Progenitor cell of endocrine pancreas (in vitro differentiated cells): ENCODE measurements around the gene BTNL8. TPM values are rescaled to one million over a fixed set of nuclear protein-coding genes. Genes with fewer than 3 reads are reported as not detected.
A peak's percentile ranks its signal among the peaks of the same experiment; 100 is the strongest.
"Not testable (repeated sequence)": the region's sequence is repeated elsewhere in the genome, so short reads cannot be mapped to it uniquely, and the experiment has no call there.

Experiments
- DNase-seq: peaks from one replicate; pipeline ENCODE4 v3.0.0; 2021; ENCODE audit warnings: low spot score; ENCODE audit not compliant: unreplicated experiment
- H3K27ac Mint-ChIP-seq: 2 replicates; pipeline ENCODE4 v1.8.0; 2021; ENCODE audit warnings: mild to moderate bottlenecking, moderate library complexity, mixed read lengths
- H3K27me3 Mint-ChIP-seq: 2 replicates; pipeline ENCODE4 v1.8.0; 2021; ENCODE audit warnings: mixed read lengths
- H3K36me3 Mint-ChIP-seq: 2 replicates; pipeline ENCODE4 v1.8.0; 2022; ENCODE audit warnings: mixed read lengths; ENCODE audit not compliant: insufficient read depth
- H3K4me1 Mint-ChIP-seq: 2 replicates; pipeline ENCODE4 v1.8.0; 2021; ENCODE audit warnings: low read depth, mixed read lengths
- H3K4me3 Mint-ChIP-seq: 2 replicates; pipeline ENCODE4 v1.8.0; 2021; ENCODE audit warnings: low read depth, mild to moderate bottlenecking, moderate library complexity, mixed read lengths
- H3K9me3 Mint-ChIP-seq: 2 replicates; pipeline ENCODE4 v1.8.0; 2021; ENCODE audit warnings: low read depth, mixed read lengths
- total RNA-seq: library from RNA; stranded (reverse); gene quantifications from 2 replicates; pipeline ENCODE4 v1.2.1, GENCODE V29; 2021
- TF ChIP-seq, protein P1 (sequence below): fragments of 200-600 bp; sonication (generic); IDR thresholded peaks from one replicate; pipeline ENCODE4 v1.5.0; 2021; ENCODE audit warnings: antibody characterized with exemption, mild to moderate bottlenecking; ENCODE audit not compliant: unreplicated experiment

The BTNL8 gene
- total RNA-seq, 1 donor from 2014 or later: not detected

- peaks cover 24% of the 10 kb centered on the region for H3K27me3 Mint-ChIP-seq
- DNase-seq: no peak
- TF ChIP-seq, protein P1, sequence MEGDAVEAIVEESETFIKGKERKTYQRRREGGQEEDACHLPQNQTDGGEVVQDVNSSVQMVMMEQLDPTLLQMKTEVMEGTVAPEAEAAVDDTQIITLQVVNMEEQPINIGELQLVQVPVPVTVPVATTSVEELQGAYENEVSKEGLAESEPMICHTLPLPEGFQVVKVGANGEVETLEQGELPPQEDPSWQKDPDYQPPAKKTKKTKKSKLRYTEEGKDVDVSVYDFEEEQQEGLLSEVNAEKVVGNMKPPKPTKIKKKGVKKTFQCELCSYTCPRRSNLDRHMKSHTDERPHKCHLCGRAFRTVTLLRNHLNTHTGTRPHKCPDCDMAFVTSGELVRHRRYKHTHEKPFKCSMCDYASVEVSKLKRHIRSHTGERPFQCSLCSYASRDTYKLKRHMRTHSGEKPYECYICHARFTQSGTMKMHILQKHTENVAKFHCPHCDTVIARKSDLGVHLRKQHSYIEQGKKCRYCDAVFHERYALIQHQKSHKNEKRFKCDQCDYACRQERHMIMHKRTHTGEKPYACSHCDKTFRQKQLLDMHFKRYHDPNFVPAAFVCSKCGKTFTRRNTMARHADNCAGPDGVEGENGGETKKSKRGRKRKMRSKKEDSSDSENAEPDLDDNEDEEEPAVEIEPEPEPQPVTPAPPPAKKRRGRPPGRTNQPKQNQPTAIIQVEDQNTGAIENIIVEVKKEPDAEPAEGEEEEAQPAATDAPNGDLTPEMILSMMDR: no peak
- H3K27ac Mint-ChIP-seq: no peak overlapping the region
- H3K4me1 Mint-ChIP-seq: peaks cover 2% of the 10 kb centered on the region
- H3K4me3 Mint-ChIP-seq: no peak overlapping the region
- no peaks in the 10 kb centered on the region for H3K9me3 Mint-ChIP-seq
- H3K36me3 Mint-ChIP-seq: no peaks in the 10 kb centered on the region
Measured at GRCh38 chr5:180875860-180876426, 23.0 kb upstream of the BTNL8 start.

DNA sequence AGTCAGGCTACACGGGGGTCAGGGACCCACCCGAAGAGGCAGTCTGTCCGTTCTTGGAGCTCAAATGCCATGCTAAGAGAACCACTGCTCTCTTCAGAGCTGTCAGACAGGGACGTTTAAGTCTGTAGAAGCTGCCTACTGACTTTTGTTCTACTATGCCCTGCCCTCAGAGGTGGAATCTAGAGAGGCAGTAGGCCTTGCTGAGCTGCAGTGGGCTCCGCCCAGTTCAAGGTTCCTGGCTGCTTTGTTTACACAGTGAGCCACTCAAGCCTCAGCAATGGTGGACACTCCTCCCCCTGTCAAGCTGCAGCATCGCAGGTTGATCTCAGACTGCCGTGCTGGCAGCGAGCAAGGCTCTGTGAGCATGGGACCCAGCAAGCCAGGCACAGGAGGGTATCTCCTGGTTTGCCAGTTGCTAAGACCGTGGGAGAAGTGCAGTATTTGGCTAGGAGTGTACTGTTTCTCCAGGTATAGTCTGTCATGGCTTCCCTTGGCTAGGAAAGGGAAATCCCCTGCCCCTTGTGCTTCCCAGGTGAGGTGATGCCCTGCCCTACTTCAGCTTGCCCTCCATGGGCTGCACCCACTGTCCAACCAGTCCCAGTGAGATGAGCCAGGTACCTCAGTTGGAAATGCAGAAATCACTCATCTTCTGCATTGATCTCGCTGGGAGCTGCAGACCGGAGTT is 13.0 kb upstream of the BTNL8 start:
- H3K4me3 Mint-ChIP-seq, H3K4me1 Mint-ChIP-seq, H3K27ac Mint-ChIP-seq, H3K36me3 Mint-ChIP-seq: not testable (repeated sequence)
- Mint-ChIP-seq H3K9me3 (peaks cover 12% of the 10 kb centered on the region), H3K27me3 (peaks cover 37% of the 10 kb centered on the region)
- peak; percentile 25 for DNase-seq

- TF ChIP-seq, protein P1: no peak
- Mint-ChIP-seq H3K4me3 (no peak overlapping the region), H3K9me3 (peaks cover 7% of the 10 kb centered on the region), H3K27me3 (peaks cover 42% of the 10 kb centered on the region), H3K4me1 (peaks cover 2% of the 10 kb centered on the region), H3K36me3 (no peaks in the 10 kb centered on the region), H3K27ac (no peak overlapping the region)
- DNase-seq: no peak
Measured at GRCh38 chr5:180889381-180889780, 9.6 kb upstream of the BTNL8 start.

GRCh38 chr5:180895330-180895729 is 3.6 kb upstream of the BTNL8 start:
- not testable (repeated sequence) for H3K4me1 Mint-ChIP-seq

GRCh38 chr5:180900178-180900577 is 1.2 kb downstream of the BTNL8 start:
- H3K27ac Mint-ChIP-seq: no peak overlapping the region
- H3K27me3 Mint-ChIP-seq: peaks cover 11% of the 10 kb centered on the region
- H3K36me3 Mint-ChIP-seq: no peaks in the 10 kb centered on the region
- TF ChIP-seq, protein P1: no peak
- DNase-seq: no peak
- no peaks in the 10 kb centered on the region for H3K4me1 Mint-ChIP-seq
- H3K9me3 Mint-ChIP-seq: no peaks in the 10 kb centered on the region
- no peak overlapping the region for H3K4me3 Mint-ChIP-seq

More at GRCh38 chr5:180895330-180895729, 3.6 kb upstream of the BTNL8 start:
- peaks cover 41% of the 10 kb centered on the region for H3K27me3 Mint-ChIP-seq
- not testable (repeated sequence) for H3K9me3 Mint-ChIP-seq, H3K27ac Mint-ChIP-seq, H3K4me3 Mint-ChIP-seq, H3K36me3 Mint-ChIP-seq, DNase-seq

DNA sequence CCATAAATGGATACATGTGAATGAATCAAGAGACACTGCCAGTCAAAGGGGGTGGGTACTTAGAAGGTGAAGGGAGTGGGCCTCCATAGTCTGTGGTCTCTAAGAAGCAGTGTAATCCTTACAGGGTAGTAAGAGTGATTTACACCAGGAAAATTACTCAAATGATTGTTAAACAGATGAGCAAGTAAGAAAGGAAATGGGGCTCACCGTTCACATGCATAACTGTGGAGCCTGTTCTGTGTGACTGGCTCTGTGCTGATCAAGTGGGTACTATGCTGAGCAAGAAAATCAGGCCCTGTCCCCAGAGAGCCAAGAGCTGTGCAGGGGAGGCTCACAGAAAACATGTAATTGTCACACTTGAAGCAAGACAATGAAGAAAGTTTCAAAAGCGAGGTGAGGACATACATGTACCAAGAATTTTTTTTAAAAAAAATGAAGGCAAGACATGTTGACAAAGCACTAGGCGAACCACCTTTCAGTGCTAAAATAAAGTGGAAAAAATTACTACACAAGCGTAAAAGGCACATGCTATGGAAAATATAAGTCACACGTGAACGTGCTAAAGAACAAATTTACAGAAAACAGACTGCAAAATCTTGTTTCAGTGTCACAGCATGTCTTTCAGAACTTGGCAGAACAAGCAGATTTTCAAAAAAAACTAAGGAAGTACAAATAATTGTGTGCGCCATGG is 2.5 kb downstream of the BTNL8 start:
- Mint-ChIP-seq H3K36me3 (no peaks in the 10 kb centered on the region), H3K27ac (no peak overlapping the region), H3K27me3 (peaks cover 11% of the 10 kb centered on the region), H3K4me3 (no peak overlapping the region), H3K9me3 (no peaks in the 10 kb centered on the region), H3K4me1 (no peaks in the 10 kb centered on the region)
- TF ChIP-seq, protein P1: no peak
- no peak for DNase-seq
